ENCODE measurements around the gene DSPP.

The DSPP gene

DNA sequence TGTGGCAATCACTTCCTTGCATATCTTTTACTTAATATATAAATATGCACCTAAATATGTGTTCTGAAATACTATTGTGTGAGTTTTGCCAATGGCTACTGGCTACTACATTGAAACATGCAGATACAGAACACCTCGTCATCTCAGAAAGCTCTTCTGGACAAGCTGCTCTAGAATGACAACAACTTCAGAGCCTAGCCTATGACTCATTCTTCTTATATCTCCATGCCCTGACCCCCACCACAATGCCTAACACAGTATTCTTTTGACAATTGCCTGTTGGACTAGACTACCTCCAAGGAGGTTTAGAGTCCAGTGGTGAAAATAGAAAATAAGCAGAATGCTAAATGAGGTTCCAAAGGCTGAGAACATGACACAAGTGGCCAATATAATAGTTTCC lies 24.1 kb downstream of the DSPP start:
- DNase-seq, result no peak

DNA sequence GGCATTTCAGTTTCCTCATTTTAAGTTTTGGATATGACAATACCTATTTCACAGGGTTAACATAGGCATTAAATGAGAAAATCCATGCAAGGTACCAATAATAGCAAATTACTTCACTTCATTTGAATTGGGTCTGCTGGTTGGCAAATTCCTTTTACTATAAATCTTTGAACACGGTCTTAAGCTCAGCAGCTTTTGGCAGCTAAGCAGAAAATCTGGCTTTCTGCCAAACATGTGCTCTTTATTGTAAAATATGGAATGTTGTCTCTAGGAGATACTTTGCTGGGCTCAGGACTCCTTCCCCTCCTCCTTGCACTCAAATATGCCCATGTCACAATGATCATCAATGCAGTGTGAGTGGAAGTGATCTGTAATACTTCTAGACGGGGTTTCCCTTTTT lies 24.9 kb downstream of the DSPP start:
- DNase-seq, result no peak

DNA sequence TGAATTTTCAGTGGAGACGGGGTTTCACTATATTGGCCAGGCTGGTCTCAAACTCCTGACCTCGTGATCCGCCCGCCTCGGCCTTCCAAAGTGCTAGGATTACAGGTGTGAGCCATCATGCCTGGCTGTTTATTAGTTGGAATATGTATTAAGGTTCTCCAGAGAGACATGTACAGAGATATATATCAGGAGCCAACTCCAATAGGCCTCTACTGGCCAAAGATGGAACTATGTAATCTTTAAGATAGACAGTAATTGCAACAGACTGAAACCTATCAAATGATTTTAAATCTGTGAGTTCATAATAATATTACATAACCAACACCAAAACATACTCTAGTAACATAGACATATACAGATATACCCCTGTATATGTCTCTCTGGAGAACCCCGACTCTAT lies 36.0 kb downstream of the DSPP start:
- no peak for DNase-seq

DNA sequence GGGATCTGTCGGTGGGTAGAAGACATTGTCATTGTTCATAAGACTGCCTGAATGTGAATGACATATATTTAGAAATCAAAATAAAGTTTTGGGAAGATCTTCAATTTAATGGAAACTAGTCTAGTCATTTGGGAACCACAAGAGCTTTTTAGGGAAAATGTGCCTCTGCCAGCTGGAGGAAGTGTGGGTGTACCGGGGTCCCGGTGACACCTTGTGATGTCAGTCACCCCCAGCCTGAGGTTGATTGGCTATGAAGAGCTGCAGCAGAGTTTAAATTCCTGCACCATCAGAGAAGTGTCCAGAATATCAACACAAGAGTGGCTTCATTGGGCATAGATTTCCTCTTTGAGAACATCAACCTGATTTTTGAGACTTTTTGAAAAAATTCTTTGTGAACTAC lies 41.7 kb downstream of the DSPP start, which contains the start of gene DMP1:
TSS of gene DMP1 (plus strand) at position 301 of the 400 bp plus-strand sequence. CDS start 6,213 bp downstream, outside the sequence.
- DNase-seq, result no peak

GRCh38 chr4:87650938-87651337 lies 42.6 kb downstream of the DSPP start:
- no peak for DNase-seq

DNA sequence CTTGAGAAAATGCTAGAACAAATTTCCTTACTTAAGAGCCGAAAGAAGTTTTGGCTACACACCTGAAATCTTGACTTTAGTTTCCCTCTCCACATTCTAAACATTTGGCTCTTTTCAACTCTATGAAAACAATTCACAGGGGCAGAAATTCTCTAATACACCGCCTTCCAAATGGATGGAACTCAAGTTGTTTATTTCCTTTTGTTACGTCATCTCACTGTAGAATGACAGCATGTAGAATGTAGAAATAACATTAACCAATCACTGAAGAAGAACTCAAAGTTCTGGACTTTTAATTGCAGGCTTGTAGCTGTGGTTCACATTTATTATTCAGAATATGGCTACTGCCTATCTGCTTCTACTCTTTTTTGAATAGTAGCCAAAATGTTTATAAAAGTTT lies 43.6 kb downstream of the DSPP start:
- no peak for DNase-seq

GRCh38 chr4:87654487-87655044 lies 46.2 kb downstream of the DSPP start:
- no peak for DNase-seq

GRCh38 chr4:87657525-87657924 lies 49.2 kb downstream of the DSPP start:
- DNase-seq, result no peak

GRCh38 chr4:87659247-87659931 lies 51.1 kb downstream of the DSPP start:
- DNase-seq, result no peak

GRCh38 chr4:87662871-87663270 lies 54.5 kb downstream of the DSPP start:
- no peak for DNase-seq

Measured in stimulated activated CD4-positive, alpha-beta T cell treated with anti-CD3 and anti-CD28 coated beads, Interleukin-12 subunit alpha, Interleukin-12 subunit beta, amount 100 ng/mL, for 4 hours (primary cell).